GM12878 (cell line): ENCODE data around the gene KCTD12. TPM values are rescaled to one million over a fixed set of nuclear protein-coding genes. Genes with fewer than 3 reads are reported as not detected.

Experiments used
- ATAC-seq: fragments of 200-7000 bp; cut with Tn5 transposase; 3 replicates; pipeline ENCODE4 v1.9.1; 2020; ENCODE audit warnings: mild to moderate bottlenecking, moderate library complexity
- BruUV-seq: library from RNA; stranded (reverse); fragments of 400-500 nt; replicated peaks from 2 replicates; lab custom pipeline; 2021; lab: Mats Ljungman, UMichigan
- CTCF ChIA-PET: fragments of 300-600 bp; sonication (Branson Sonifier 250); formaldehyde crosslinking; extraction: SDS; loops from one replicate; lab custom pipeline; 2021; ENCODE audit warnings: inconsistent platforms; lab: Yijun Ruan, JAX
- POLR2A ChIA-PET: fragments of 350-600 bp; formaldehyde crosslinking; extraction: SDS; loops from one replicate; lab custom pipeline; 2021; ENCODE audit warnings: inconsistent platforms; lab: Charles Lee
- RAD21 ChIA-PET: fragments of 300-600 bp; sonication (Branson Sonifier 250); formaldehyde crosslinking; loops from one replicate; lab custom pipeline; 2023; ENCODE audit warnings: antibody characterized with exemption; ENCODE audit not compliant: unreplicated experiment; lab: Charles Lee
- SMC1A ChIA-PET: fragments of 300-600 bp; sonication (Branson Sonifier 250); formaldehyde crosslinking; loops from one replicate; lab custom pipeline; 2023; ENCODE audit not compliant: unreplicated experiment, uncharacterized antibody; lab: Charles Lee
- DNase-seq: peaks from one replicate; pipeline ENCODE4 v3.0.0-alpha.2; 2011; ENCODE audit warnings: low read depth, low spot score
- FAIRE-seq: peaks from 3 replicates; lab custom pipeline; 2011; peaks lifted over from hg19 to GRCh38; lab: Jason Lieb, UNC
- H2AFZ ChIP-seq: 2 replicates; pipeline ENCODE4 v1.6.0; 2011; ENCODE audit warnings: low read depth, low read length, control low read depth; ENCODE audit not compliant: control insufficient read depth
- H3K27ac ChIP-seq: 2 replicates; pipeline ENCODE4 v1.5.1; 2011; ENCODE audit warnings: control low read depth; ENCODE audit not compliant: control insufficient read depth, insufficient read depth
- H3K27me3 ChIP-seq, 2 experiments: replicated peaks in 1 of 2; 2 replicates each; pipeline versions ENCODE4 v1.6.0 to v1.6.1; 2011; ENCODE audit warnings: low read length in 1 of 2; ENCODE audit not compliant: control insufficient read depth in 2 of 2, insufficient read depth in 2 of 2
- H3K36me3 ChIP-seq, 2 experiments: 2 replicates each; pipeline ENCODE4 v1.5.1; 2011; ENCODE audit warnings: low read length in 1 of 2; ENCODE audit not compliant: control insufficient read depth in 2 of 2, insufficient read depth in 2 of 2
- H3K4me1 ChIP-seq: 2 replicates; pipeline ENCODE4 v1.6.1; 2011; ENCODE audit warnings: mild to moderate bottlenecking, low read length, moderate library complexity, mixed read lengths; ENCODE audit not compliant: control insufficient read depth, insufficient read depth
- H3K4me2 ChIP-seq: 2 replicates; pipeline ENCODE4 v1.6.0; 2011; ENCODE audit warnings: control low read depth; ENCODE audit not compliant: control insufficient read depth, insufficient read depth
- H3K4me3 ChIP-seq: fragments of 200-600 bp; sonication (generic); 2 replicates; pipeline ENCODE4 v1.5.1; 2016
- H3K79me2 ChIP-seq: 2 replicates; pipeline ENCODE4 v1.6.0; 2011; ENCODE audit warnings: low read length; ENCODE audit not compliant: control insufficient read depth, insufficient read depth
- H3K9ac ChIP-seq: 2 replicates; pipeline ENCODE4 v1.8.0; 2011; ENCODE audit warnings: low read length, control low read depth, mixed read lengths; ENCODE audit not compliant: control insufficient read depth, insufficient read depth
- H3K9me3 ChIP-seq: replicated peaks from 3 replicates; pipeline ENCODE4 v1.5.1; 2011; ENCODE audit warnings: mild to moderate bottlenecking, low read length; ENCODE audit not compliant: control insufficient read depth, insufficient read depth
- H4K20me1 ChIP-seq: 2 replicates; pipeline ENCODE4 v1.6.0; 2011; ENCODE audit not compliant: control insufficient read depth, insufficient read depth
- FOXM1 ChIP-seq: IDR thresholded peaks from 2 replicates; pipeline ENCODE4 v1.6.1; 2012; ENCODE audit warnings: low read depth, mild to moderate bottlenecking, inconsistent platforms, low read length, moderate library complexity
- NFYB ChIP-seq: IDR thresholded peaks from 2 replicates; pipeline ENCODE4 v1.6.1; 2011; ENCODE audit warnings: low read depth, mild to moderate bottlenecking, low read length, improper control_type of control experiment, moderate library complexity; ENCODE audit not compliant: insufficient read depth
- POLR2A ChIP-seq: IDR thresholded peaks from 2 replicates; pipeline ENCODE4 v1.6.1; 2011; ENCODE audit warnings: low read depth, mild to moderate bottlenecking, low read length
- WGBS: methylation state at CpG from one replicate; pipeline ENCODE4 v1.1.6; 2016; ENCODE audit warnings: low lambda C conversion rate; ENCODE audit not compliant: insufficient replicate concordance, insufficient coverage; ENCODE audit errors: missing lambda C conversion rate; 5-methylcytosine and 5-hydroxymethylcytosine counted together
- in situ Hi-C: fragments of 300-500 bp; cut with MboI; formaldehyde crosslinking; loops from 9 replicates; pipeline ENCODE4 v1.14.3; 2018; ENCODE audit warnings: mixed read lengths
- intact Hi-C: fragments of 100-400 bp; cut with micrococcal nuclease; formaldehyde crosslinking; loops from one replicate; pipeline ENCODE4 v1.14.2; 2022; ENCODE audit not compliant: unreplicated experiment
- polyA plus RNA-seq, 11 experiments: library from polyadenylated mRNA; depleted of rRNA in 4 of 11; unstranded in 6 of 11; stranded (reverse) in 5 of 11; fragments of >200 nt; fragmentation: Nextera tagmentation in 4 of 11; fragmentation: Illumina TruSeq in 1 of 11; extraction: Ambion mirVana in 4 of 11; extraction: Trizol in 1 of 11; gene quantifications; 1 replicate in 1 of 11; 2 replicates in 10 of 11; pipeline versions ENCODE4 v1.2.1 to v1.2.3, GENCODE V29; 2011 to 2016; ENCODE audit warnings: inconsistent platforms in 2 of 11, missing spikeins in 2 of 11, low read depth in 1 of 11
- total RNA-seq, 4 experiments: library from RNA; depleted of rRNA in 3 of 4; stranded (reverse); fragments of >200 nt in 3 of 4; fragmentation: Illumina TruSeq in 1 of 4; extraction: Trizol in 1 of 4; gene quantifications; 2 replicates each; pipeline versions ENCODE4 v1.2.1 to v1.2.3, GENCODE V29; 2013 to 2021
- TF ChIP-seq, protein P1 (sequence below): IDR thresholded peaks from 2 replicates; pipeline ENCODE4 v1.6.1; 2011; ENCODE audit warnings: borderline replicate concordance, low read depth, mild to moderate bottlenecking, moderate library complexity, low read length; ENCODE audit not compliant: insufficient read depth, poor library complexity, severe bottlenecking
- TF ChIP-seq, protein P2 (sequence below): IDR thresholded peaks from 2 replicates; pipeline ENCODE4 v1.6.1; 2011; ENCODE audit warnings: mild to moderate bottlenecking, low read depth, low read length, moderate library complexity; ENCODE audit not compliant: insufficient replicate concordance

KCTD12 gene
- total and polyA plus RNA-seq, 10 of the 15 experiments (the other 5 are each of a cell fraction or from before 2014, with no cell fraction given), result 0.24 to 2.9 (median 0.92) TPM

DNA sequence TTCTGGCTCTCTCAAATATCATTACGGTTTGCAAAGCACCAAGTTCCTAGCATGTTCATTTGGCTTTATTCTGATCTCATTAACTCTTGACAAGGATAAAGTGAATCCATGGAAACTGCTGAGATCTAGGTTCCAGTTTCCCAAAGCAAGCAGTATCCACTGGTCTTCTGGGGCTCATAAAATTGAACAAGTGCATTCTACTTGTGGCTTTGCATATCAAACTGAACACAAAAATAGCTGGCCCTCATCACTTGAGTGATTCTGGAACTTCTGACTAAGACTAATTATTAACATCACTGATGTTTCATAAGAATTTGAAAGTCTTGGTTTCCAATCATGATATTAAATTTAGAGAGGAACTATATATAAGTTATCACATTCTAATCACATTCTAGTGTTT, 6.3 kb upstream of the KCTD12 start:
- DNase-seq (no peak), ATAC-seq (no peak), FAIRE-seq (no peak)
- intact Hi-C loops, result no loop called here
- ChIA-PET SMC1A (no interaction called here), RAD21 (no interaction called here), POLR2A (no interaction called here), CTCF (no interaction called here)
- H3K4me1 ChIP-seq, result no peaks in the 10 kb centered on the region
- no peak for TF ChIP-seq POLR2A
- TF ChIP-seq FOXM1, result no peak
- TF ChIP-seq, protein P1, sequence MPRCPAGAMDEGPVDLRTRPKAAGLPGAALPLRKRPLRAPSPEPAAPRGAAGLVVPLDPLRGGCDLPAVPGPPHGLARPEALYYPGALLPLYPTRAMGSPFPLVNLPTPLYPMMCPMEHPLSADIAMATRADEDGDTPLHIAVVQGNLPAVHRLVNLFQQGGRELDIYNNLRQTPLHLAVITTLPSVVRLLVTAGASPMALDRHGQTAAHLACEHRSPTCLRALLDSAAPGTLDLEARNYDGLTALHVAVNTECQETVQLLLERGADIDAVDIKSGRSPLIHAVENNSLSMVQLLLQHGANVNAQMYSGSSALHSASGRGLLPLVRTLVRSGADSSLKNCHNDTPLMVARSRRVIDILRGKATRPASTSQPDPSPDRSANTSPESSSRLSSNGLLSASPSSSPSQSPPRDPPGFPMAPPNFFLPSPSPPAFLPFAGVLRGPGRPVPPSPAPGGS, result no peak
- TF ChIP-seq NFYB, result no peak
- TF ChIP-seq, protein P2, sequence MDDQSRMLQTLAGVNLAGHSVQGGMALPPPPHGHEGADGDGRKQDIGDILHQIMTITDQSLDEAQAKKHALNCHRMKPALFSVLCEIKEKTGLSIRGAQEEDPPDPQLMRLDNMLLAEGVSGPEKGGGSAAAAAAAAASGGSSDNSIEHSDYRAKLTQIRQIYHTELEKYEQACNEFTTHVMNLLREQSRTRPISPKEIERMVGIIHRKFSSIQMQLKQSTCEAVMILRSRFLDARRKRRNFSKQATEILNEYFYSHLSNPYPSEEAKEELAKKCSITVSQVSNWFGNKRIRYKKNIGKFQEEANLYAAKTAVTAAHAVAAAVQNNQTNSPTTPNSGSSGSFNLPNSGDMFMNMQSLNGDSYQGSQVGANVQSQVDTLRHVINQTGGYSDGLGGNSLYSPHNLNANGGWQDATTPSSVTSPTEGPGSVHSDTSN, result no peak
- in situ Hi-C loops, result no loop called here
- no peaks in the 10 kb centered on the region for H3K27me3 ChIP-seq
- H3K36me3 ChIP-seq, result no peaks in the 10 kb centered on the region
- H2AFZ ChIP-seq, result no peak overlapping the region
- BruUV-seq, result no TSS peak
- no peaks in the 10 kb centered on the region for H4K20me1 ChIP-seq
- WGBS, result 5% methylated on average over 1 of the region's 1 CpG
- no peak overlapping the region for H3K9ac ChIP-seq
- no peak overlapping the region for H3K27ac ChIP-seq
- no peak overlapping the region for H3K4me3 ChIP-seq
- no peak overlapping the region for H3K4me2 ChIP-seq
- no peaks in the 10 kb centered on the region for H3K79me2 ChIP-seq
- H3K9me3 ChIP-seq, result no peaks in the 10 kb centered on the region
